GM21526 (cell line): ENCODE measurements around the gene EIF4ENIF1.
"Not testable (repeated sequence)": the region's sequence is repeated elsewhere in the genome, so short reads cannot be mapped to it uniquely, and the experiment has no call there.

ENCODE experiments used
- ATAC-seq: cut with Tn5 transposase; IDR thresholded peaks from one replicate; pipeline ENCODE4 v1.9.1; 2021; ENCODE audit warnings: moderate library complexity; ENCODE audit not compliant: unreplicated experiment, low FRiP score

The EIF4ENIF1 gene

DNA sequence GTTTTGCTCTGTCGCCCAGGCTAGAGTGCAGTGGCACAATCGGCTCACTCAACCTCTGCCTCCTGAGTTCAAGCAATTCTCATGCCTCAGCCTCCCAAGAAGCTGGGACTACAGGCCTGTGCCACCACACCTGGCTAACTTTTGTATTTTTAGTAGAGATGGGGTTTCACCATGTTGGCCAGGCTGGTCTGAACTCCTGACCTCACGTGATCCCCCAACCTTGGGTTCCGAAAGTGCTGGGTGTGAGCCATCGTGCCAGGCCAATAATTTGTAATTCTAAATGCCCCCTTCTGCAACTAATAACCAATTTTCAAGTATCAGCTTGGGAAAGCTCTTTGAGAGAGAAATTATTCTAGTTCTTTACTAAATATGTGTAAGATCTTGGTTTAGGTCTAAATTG lies 3.7 kb upstream of the EIF4ENIF1 start:
- ATAC-seq, result not testable (repeated sequence)

GRCh38 chr22:31492151-31492550 lies 2.5 kb upstream of the EIF4ENIF1 start:
- ATAC-seq, result no peak

- no peak for ATAC-seq
Observed at GRCh38 chr22:31491218-31491962, 1.7 kb upstream of the EIF4ENIF1 start.

DNA sequence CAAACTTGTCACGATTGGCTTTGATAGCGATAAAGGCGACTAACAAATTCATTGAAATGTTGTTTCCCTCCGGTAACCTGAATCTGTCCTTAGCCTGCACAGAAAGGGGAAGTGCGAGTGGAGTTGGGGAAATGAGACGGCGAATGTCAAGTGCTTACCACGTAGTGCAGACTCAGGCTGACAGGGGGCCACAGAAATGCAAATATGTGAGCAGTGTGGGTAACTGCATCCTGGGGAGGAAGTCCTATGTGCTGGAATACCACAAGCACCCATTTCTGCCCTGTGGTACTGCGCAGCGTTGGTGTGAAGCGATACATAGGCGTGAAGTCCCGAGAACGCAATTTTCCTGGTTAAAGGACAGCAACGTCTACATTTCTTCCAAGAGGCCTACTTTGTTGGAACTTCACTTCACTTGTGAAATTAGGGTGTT lies 869 bp upstream of the EIF4ENIF1 start:
- peak; percentile 50 for ATAC-seq

GRCh38 chr22:31488988-31489617 lies 539 bp downstream of the EIF4ENIF1 start:
- ATAC-seq, result peak; percentile 10

GRCh38 chr22:31488346-31488883 lies 1.2 kb downstream of the EIF4ENIF1 start:
- no peak for ATAC-seq

- ATAC-seq, result no peak
Observed at GRCh38 chr22:31486951-31487350, 2.7 kb downstream of the EIF4ENIF1 start.

DNA sequence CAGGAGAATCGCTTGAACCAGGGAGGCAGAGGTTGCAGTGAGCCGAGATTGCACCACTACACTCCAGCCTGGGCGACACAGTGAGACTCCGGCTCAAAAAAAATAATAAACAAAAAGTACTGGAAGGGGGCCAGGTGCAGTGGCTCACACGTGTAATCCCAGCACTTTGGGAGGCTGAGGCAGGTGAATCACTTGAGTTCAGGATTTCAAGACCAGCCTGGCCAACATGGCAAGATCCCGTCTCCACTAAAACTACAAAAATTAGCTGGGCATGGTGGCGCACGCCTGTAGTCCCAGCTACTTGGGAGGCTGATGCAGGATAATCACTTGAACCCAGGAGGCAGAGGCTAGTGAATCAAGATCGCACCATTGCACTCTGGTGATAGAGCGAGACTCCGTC lies 3.3 kb downstream of the EIF4ENIF1 start:
- ATAC-seq, result not testable (repeated sequence)

DNA sequence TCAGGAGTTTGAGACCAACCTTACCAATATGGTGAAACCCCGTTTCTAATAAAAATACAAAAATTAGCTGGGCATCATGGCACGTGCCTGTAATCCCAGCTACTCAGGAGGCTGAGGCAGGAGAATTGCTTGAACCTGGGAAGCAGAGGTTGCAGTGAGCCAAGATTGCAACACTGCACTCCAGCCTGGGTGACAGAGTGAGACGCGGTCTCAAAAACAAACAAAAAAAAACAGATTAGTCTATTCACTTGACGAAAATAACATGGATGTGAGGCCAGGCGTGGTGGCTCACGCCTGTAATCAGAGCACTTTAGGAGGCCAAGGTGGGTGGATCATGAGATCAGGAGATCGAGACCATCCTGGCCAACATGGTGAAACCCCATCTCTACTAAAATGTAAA lies 7.2 kb downstream of the EIF4ENIF1 start:
- ATAC-seq, result not testable (repeated sequence)

GRCh38 chr22:31481129-31481528 lies 8.5 kb downstream of the EIF4ENIF1 start:
- no peak for ATAC-seq

DNA sequence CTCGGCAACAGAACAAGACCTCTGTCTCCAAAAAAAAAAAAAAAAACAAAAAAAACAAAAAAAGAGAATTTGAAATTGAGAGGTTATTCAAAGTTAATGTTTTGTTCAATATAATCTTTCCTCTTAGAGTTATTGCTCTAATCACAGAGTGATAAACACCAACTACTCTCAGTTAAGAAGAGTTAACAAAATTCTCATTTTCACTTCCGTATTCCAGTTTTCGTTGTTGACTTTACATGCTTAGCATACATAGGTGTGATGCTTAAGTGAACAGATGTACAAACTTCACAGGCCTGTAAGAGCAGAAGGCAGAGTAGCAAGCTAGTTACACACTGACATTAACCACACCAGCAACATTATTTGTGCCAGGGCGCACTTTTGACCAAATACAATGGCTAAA lies 12.3 kb downstream of the EIF4ENIF1 start:
- ATAC-seq, result peak; percentile 64

DNA sequence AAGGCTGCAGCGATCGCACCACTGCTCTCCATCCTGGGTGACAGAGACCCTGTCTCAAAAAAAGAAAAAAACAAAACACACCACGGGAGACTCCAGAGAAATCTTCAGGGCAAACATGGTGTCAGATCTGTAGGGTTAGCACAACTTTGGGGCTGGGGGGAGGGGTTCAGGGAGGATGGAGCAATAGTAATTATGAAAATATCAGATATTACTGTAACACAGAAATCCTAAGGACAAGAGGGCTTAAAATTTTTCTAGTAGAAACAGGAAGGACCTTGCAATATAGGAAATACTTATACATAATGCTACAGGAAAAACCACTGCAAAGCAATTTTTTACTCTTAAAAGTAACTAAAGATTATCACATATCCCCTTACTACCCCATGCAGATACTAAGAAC lies 13.8 kb downstream of the EIF4ENIF1 start:
- no peak for ATAC-seq

DNA sequence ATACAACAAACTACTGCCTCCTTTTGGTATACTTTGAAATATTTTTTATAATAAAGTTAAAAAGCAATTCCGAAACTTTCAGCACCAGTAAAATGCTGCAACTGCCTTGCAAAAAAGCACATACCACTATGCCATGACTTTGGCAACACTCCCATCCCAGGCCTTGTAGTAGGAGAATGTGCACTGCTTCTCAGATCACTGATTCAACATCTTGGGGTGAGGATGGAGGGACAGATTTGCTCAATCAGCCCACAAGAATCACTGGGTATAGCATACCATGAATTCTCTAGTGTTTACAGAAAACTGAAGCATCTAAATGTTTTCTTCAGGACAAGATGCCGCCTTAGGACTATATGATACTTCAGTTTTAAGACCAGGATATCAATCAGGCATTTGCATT lies 14.9 kb downstream of the EIF4ENIF1 start:
- no peak for ATAC-seq

GRCh38 chr22:31465307-31465706 lies 24.3 kb downstream of the EIF4ENIF1 start:
- no peak for ATAC-seq

GRCh38 chr22:31461699-31462098 lies 27.9 kb downstream of the EIF4ENIF1 start:
- ATAC-seq, result no peak

DNA sequence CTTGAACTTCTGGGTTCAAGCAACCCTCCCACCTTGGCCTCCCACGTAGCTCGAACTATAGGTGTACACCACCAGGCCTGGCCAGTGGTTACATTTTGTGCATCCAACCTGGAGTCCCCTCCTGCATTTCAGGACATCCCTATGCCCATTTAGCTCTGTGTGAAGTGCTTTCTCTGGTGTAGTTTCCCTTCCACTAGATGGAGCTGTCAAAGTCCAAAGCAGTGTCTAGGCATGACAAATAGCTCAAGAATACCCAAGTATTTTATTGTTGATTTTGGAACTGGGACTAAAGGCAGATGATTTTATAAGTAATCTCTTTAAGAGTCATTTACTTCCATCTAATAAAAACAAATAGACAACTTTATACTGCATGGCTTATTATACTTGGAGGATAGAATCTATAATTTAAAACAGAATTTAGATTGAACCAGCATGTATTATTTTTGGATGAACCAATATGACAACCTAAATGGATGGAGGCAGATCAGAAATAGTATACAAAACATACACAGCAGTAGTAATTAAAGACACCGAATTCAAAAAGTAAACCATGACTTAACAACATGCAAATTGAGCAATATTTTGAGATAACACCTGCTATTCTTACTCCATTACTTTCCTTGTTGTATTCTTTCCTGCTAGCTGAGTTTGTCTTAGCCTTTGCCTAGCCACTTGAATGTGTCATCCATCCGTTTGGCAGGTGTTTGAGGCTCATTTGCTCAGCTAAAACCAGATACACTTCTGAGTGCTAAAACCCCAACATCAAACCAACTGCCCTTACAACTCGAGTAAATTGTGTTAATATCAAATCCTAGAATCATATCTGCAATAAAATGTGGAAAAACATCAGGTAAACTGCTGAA lies 37.7 kb downstream of the EIF4ENIF1 start:
- ATAC-seq, result no peak

DNA sequence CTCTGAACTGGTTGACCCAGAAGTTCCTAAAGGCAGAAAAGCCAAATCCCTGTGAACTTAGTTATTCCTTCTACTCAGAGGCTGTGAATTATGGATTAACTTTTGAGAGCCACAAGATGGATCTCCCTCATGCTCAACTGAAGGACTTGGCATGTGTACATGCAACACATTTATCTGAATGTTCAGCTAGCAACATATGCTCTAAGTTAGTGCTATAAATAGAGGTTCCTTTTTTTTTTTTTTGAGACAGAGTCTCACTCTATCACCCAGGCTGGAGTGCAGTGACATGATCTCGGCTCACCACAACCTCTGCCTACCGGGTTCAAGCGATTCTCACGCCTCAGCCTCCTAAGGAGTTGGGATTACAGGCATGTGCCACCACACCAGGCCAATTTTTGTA lies 40.1 kb downstream of the EIF4ENIF1 start:
- no peak for ATAC-seq

- no peak for ATAC-seq
Observed at GRCh38 chr22:31448382-31448781, 41.3 kb downstream of the EIF4ENIF1 start.

DNA sequence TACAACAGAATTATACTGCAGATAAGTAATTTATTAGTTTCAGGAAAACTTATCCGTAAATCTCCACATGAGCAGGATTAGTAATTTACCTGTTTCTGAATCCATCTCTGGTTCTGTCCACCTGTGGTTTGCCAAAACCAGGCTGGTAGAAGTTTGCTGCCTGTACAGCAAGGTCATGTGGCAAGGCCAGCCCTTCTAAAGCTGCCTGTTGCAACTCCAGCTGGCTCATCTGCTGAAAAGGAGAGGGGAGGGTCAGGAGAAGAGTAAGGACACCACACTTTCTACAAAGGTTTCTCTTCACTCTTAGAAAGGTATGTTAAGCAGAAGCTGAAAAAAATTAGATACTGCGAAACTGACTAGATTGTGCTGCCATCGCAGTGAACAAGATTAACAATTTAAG lies 42.3 kb downstream of the EIF4ENIF1 start:
- no peak for ATAC-seq

DNA sequence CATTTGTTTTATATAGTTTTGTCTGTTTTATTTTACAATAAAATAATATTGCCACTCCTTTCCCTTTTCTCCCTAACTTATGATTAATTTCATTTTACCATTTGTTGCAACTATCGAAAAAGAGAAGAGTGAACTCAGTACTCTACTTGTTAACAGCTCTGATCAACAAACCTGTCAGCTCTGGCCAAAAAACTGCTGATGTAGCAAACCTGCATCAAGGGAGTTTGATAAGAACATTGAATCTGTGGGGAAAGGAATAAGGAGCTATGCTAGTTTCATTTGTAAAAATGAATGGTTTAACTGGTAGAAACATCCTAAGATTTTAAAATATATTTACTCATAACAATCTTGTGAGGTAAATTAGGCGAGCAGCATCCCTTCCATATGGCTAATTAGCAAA lies 42.9 kb downstream of the EIF4ENIF1 start:
- no peak for ATAC-seq

- no peak for ATAC-seq
Observed at GRCh38 chr22:31446208-31446607, 43.4 kb downstream of the EIF4ENIF1 start.
